WTC11 (cell line): ENCODE data around the gene OXLD1. TPM values are rescaled to one million over a fixed set of nuclear protein-coding genes. Genes with fewer than 3 reads are reported as not detected.
A peak's percentile ranks its signal among the peaks of the same experiment; 100 is the strongest.

ENCODE experiments used
- ATAC-seq: fragments of 200-7000 bp; cut with Tn5 transposase; 2 replicates; pipeline ENCODE4 v1.10.0; 2021; ENCODE audit warnings: mild to moderate bottlenecking, moderate library complexity
- CTCF ChIA-PET: fragments of 300-600 bp; sonication (Branson Sonifier 250); formaldehyde crosslinking; loops from one replicate; lab custom pipeline; 2021; ENCODE audit warnings: antibody characterized with exemption; lab: Charles Lee
- POLR2A ChIA-PET: fragments of 350-600 bp; sonication (Branson Sonifier 250); formaldehyde crosslinking; loops from one replicate; lab custom pipeline; 2021; ENCODE audit warnings: antibody characterized with exemption; lab: Charles Lee
- DNase-seq: peaks from one replicate; pipeline ENCODE4 v3.0.0; 2021; ENCODE audit warnings: low spot score
- H3K27ac Mint-ChIP-seq: 2 replicates; pipeline ENCODE4 v1.8.0; 2021; ENCODE audit warnings: mixed read lengths
- H3K27me3 Mint-ChIP-seq: 2 replicates; pipeline ENCODE4 v1.8.0; 2021; ENCODE audit warnings: low read depth, mild to moderate bottlenecking, moderate library complexity, mixed read lengths
- H3K36me3 Mint-ChIP-seq: 2 replicates; pipeline ENCODE4 v1.8.0; 2021; ENCODE audit warnings: mixed read lengths
- H3K4me1 Mint-ChIP-seq: 2 replicates; pipeline ENCODE4 v1.8.0; 2022; ENCODE audit warnings: mixed read lengths
- H3K4me3 Mint-ChIP-seq: 2 replicates; pipeline ENCODE4 v1.8.0; 2021; ENCODE audit warnings: mild to moderate bottlenecking, moderate library complexity, mixed read lengths
- H3K9me3 Mint-ChIP-seq: 2 replicates; pipeline ENCODE4 v1.8.0; 2021; ENCODE audit warnings: mixed read lengths
- ESRRA ChIP-seq: sonication (generic); formaldehyde crosslinking; IDR thresholded peaks from 2 replicates; pipeline ENCODE4 v1.8.1; 2022; ENCODE audit warnings: mild to moderate bottlenecking, missing genetic modification reagents, borderline replicate concordance
- ETV6 ChIP-seq: sonication (generic); formaldehyde crosslinking; IDR thresholded peaks from 2 replicates; pipeline ENCODE4 v1.8.1; 2022; ENCODE audit warnings: mild to moderate bottlenecking, missing genetic modification reagents
- FOXK1 ChIP-seq: sonication (generic); formaldehyde crosslinking; IDR thresholded peaks from 2 replicates; pipeline ENCODE4 v1.8.0; 2022; ENCODE audit warnings: mild to moderate bottlenecking, moderate library complexity, missing genetic modification reagents
- GTF2I ChIP-seq: fragments of 250-450 bp; sonication (Bioruptor Pico); conservative IDR thresholded peaks from 2 replicates; pipeline ENCODE4 v1.4.0; 2021; ENCODE audit warnings: mild to moderate bottlenecking
- MXD4 ChIP-seq: fragments of 250-450 bp; sonication (Bioruptor Pico); IDR thresholded peaks from 2 replicates; pipeline ENCODE4 v1.8.0; 2021; ENCODE audit warnings: mild to moderate bottlenecking, moderate library complexity, borderline replicate concordance
- NFE2L1 ChIP-seq: sonication (generic); formaldehyde crosslinking; IDR thresholded peaks from 2 replicates; pipeline ENCODE4 v1.8.1; 2023; ENCODE audit warnings: missing genetic modification reagents
- NR2C2 ChIP-seq: sonication (generic); formaldehyde crosslinking; IDR thresholded peaks from 2 replicates; pipeline ENCODE4 v1.8.0; 2022; ENCODE audit warnings: mild to moderate bottlenecking, missing genetic modification reagents
- NR3C1 ChIP-seq: sonication (generic); formaldehyde crosslinking; conservative IDR thresholded peaks from 2 replicates; pipeline ENCODE4 v1.8.1; 2023; ENCODE audit warnings: low read depth, mild to moderate bottlenecking, missing genetic modification reagents
- OVOL2 ChIP-seq: fragments of 250-450 bp; sonication (Bioruptor Pico); IDR thresholded peaks from 2 replicates; pipeline ENCODE4 v1.9.0; 2021; ENCODE audit warnings: mild to moderate bottlenecking, borderline replicate concordance
- RELA ChIP-seq: sonication (generic); formaldehyde crosslinking; IDR thresholded peaks from 2 replicates; pipeline ENCODE4 v1.8.1; 2022; ENCODE audit warnings: missing genetic modification reagents, mild to moderate bottlenecking, borderline replicate concordance
- RORB ChIP-seq: fragments of 250-450 bp; sonication (Bioruptor Pico); IDR thresholded peaks from 2 replicates; pipeline ENCODE4 v1.9.0; 2021; ENCODE audit warnings: mild to moderate bottlenecking
- TEAD1 ChIP-seq: sonication (generic); formaldehyde crosslinking; IDR thresholded peaks from 2 replicates; pipeline ENCODE4 v1.8.0; 2022; ENCODE audit warnings: mild to moderate bottlenecking, missing genetic modification reagents
- ZNF671 ChIP-seq: fragments of 250-450 bp; sonication (Bioruptor Pico); IDR thresholded peaks from 2 replicates; pipeline ENCODE4 v1.8.0; 2021; ENCODE audit warnings: mild to moderate bottlenecking
- total RNA-seq: library from RNA; stranded (reverse); gene quantifications from 3 replicates; pipeline ENCODE4 v1.2.3, GENCODE V29; 2021
- TF ChIP-seq, protein P1 (sequence below): fragments of 250-450 bp; sonication (Bioruptor Pico); IDR thresholded peaks from 2 replicates; pipeline ENCODE4 v2.1.2; 2022; ENCODE audit warnings: mild to moderate bottlenecking, moderate library complexity
- TF ChIP-seq, protein P2 (sequence below): sonication (generic); formaldehyde crosslinking; IDR thresholded peaks from 2 replicates; pipeline ENCODE4 v1.8.0; 2022; ENCODE audit warnings: mild to moderate bottlenecking, missing genetic modification reagents
- TF ChIP-seq, protein P3 (sequence below): fragments of 250-450 bp; sonication (Bioruptor Pico); IDR thresholded peaks from 2 replicates; pipeline ENCODE4 v1.9.0; 2021; ENCODE audit warnings: moderate library complexity, mild to moderate bottlenecking, inconsistent platforms, borderline replicate concordance
- TF ChIP-seq, protein P4 (sequence below): sonication (generic); formaldehyde crosslinking; IDR thresholded peaks from 2 replicates; pipeline ENCODE4 v1.8.0; 2023; ENCODE audit warnings: missing genetic modification reagents

The OXLD1 gene
- total RNA-seq, 1 experiment from 2014 or later: 49.6 TPM

DNA sequence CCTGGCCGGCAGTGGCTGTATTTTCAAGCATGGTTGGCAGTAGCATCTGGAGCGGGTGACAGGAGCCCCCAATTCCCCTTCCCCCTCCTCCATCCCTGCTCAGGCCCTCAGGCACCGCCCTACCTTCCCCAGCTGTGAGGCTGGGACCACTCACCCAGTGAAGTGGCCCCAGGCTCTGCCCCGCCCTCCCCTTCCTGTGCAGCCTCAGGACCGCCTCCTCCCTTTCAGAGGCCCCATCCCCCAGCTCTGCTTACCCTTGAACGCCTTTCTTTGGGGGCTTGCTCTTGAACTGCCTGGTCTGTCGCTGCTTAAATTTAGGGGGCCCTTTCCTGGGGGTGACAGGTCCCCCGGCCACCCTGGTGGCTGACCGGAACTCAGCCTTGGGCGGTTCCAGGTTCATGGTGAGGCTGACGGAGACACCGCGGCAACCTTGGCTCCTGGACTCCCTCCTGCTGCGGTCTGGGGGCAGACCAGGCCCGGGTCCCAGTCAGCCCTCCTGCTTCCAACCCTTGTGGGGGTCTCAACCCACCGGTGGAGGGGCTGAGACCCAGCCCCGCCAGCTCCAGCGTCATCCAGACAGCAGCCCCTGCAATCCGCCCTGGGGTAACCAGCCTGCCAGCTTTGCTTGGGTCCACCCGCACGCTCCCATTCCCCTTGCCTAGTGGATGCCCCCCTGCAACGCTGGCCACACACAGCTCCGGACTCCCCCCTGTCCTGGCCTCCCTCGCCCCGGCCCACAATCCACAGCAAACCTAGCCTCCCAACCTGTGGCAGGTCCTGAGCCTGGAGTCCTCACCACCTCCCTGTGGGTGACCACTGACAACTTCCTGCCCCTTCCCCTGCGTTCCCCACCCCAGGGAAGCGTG lies 13.3 kb downstream of the OXLD1 start:
- no peaks in the 10 kb centered on the region for H3K9me3 Mint-ChIP-seq
- H3K4me3 Mint-ChIP-seq: peak overlapping the region; percentile 47
- ATAC-seq (peak; percentile 75), DNase-seq (peak; percentile 58)
- H3K27me3 Mint-ChIP-seq: peaks cover 25% of the 10 kb centered on the region
- POLR2A ChIA-PET: no interaction called here
- TF ChIP-seq MXD4 (CRISPR knock-in tag): no peak
- TF ChIP-seq RELA (CRISPR knock-in tag): 0 out of 2 replicates have a peak, but pooled peaks have one; percentile 31
- CTCF ChIA-PET: interaction anchor here (0.7 kb wide), 1 partner anchor 726 kb away, joined by 3 read pairs; no protein-coding TSS in a partner anchor
- H3K27ac Mint-ChIP-seq: no peak overlapping the region
- no peaks in the 10 kb centered on the region for H3K36me3 Mint-ChIP-seq
- H3K4me1 Mint-ChIP-seq: peaks cover 22% of the 10 kb centered on the region

DNA sequence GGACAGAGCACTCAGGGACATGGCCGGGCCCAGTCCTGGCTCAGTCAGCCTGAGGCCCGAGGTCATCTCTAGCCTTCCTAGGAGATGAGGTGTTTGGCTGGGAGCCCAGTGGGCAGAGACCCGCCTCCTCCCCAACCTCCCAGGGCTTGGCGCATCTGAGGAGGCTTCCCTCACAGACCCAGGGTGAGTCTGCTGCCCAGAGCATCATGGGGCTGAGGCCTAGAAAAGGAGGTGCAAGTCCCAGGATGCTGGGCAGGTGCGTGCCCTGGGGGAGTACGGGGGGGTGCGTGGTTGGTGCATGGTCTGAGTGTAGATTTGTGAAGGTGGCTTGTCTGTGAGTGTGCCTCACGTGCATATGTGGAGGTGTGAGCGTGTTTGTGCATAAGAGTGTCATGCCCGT lies 14.7 kb downstream of the OXLD1 start:
- Mint-ChIP-seq H3K27me3 (peaks cover 37% of the 10 kb centered on the region), H3K4me1 (peaks cover 29% of the 10 kb centered on the region), H3K36me3 (no peaks in the 10 kb centered on the region), H3K4me3 (no peak overlapping the region), H3K9me3 (no peaks in the 10 kb centered on the region), H3K27ac (no peak overlapping the region)
- ChIA-PET CTCF (no interaction called here), POLR2A (no interaction called here)
- DNase-seq: no peak
- no peak for ATAC-seq
- TF ChIP-seq FOXK1 (CRISPR knock-in tag) (no peak), RELA (CRISPR knock-in tag) (no peak), GTF2I (CRISPR knock-in tag) (no peak), ZNF671 (CRISPR knock-in tag) (no peak), RORB (no peak), ETV6 (no peak), NFE2L1 (CRISPR knock-in tag) (no peak), NR2C2 (CRISPR knock-in tag) (no peak), OVOL2 (CRISPR knock-in tag) (no peak), ESRRA (CRISPR knock-in tag) (no peak), NR3C1 (CRISPR knock-in tag) (no peak)
- TF ChIP-seq, protein P1, sequence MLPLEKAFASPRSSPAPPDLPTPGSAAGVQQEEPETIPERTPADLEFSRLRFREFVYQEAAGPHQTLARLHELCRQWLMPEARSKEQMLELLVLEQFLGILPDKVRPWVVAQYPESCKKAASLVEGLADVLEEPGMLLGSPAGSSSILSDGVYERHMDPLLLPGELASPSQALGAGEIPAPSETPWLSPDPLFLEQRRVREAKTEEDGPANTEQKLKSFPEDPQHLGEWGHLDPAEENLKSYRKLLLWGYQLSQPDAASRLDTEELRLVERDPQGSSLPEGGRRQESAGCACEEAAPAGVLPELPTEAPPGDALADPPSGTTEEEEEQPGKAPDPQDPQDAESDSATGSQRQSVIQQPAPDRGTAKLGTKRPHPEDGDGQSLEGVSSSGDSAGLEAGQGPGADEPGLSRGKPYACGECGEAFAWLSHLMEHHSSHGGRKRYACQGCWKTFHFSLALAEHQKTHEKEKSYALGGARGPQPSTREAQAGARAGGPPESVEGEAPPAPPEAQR (CRISPR knock-in tag): no peak
- TF ChIP-seq, protein P2, sequence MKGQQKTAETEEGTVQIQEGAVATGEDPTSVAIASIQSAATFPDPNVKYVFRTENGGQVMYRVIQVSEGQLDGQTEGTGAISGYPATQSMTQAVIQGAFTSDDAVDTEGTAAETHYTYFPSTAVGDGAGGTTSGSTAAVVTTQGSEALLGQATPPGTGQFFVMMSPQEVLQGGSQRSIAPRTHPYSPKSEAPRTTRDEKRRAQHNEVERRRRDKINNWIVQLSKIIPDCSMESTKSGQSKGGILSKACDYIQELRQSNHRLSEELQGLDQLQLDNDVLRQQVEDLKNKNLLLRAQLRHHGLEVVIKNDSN: no peak
- TF ChIP-seq, protein P3, sequence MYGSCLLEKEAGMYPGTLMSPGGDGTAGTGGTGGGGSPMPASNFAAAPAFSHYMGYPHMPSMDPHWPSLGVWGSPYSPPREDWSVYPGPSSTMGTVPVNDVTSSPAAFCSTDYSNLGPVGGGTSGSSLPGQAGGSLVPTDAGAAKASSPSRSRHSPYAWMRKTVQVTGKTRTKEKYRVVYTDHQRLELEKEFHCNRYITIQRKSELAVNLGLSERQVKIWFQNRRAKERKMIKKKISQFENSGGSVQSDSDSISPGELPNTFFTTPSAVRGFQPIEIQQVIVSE (CRISPR knock-in tag): no peak
- TF ChIP-seq, protein P4, sequence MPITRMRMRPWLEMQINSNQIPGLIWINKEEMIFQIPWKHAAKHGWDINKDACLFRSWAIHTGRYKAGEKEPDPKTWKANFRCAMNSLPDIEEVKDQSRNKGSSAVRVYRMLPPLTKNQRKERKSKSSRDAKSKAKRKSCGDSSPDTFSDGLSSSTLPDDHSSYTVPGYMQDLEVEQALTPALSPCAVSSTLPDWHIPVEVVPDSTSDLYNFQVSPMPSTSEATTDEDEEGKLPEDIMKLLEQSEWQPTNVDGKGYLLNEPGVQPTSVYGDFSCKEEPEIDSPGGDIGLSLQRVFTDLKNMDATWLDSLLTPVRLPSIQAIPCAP: no peak

DNA sequence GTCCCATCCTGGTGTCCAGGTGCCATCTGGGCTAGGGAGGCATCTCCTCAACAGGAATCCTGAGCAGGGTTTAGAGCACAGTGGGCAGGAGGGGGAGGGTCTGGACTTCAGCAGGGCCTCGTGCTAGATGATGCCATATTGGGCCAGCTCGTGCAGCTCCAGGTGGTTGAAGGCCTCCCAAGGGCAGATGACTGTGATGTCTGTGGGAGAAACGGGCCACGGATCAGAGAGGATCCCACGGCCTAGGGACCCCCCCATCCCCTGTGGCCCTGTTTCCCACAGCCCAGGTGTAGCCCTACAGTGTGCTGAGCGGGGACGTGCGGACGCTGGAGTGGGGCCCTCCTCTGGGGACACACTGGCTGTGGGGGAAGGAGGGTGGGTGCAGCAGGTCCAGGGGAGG lies 15.5 kb downstream of the OXLD1 start:
- Mint-ChIP-seq H3K4me1 (peaks cover 29% of the 10 kb centered on the region), H3K27me3 (peaks cover 38% of the 10 kb centered on the region), H3K36me3 (no peaks in the 10 kb centered on the region), H3K4me3 (no peak overlapping the region), H3K27ac (no peak overlapping the region), H3K9me3 (no peaks in the 10 kb centered on the region)
- no peak for ATAC-seq
- no peak for DNase-seq
- TF ChIP-seq TEAD1 (CRISPR knock-in tag): no peak
- CTCF ChIA-PET: interaction anchor here (1.1 kb wide), 1 partner anchor 17 kb away, joined by 3 read pairs; no protein-coding TSS in a partner anchor
- POLR2A ChIA-PET: no interaction called here
